Liver (tissue), 3 donors: ENCODE data around the gene NDUFAF8.

ENCODE experiments used
- MAX ChIP-seq: IDR thresholded peaks from 2 replicates; pipeline ENCODE4 v1.6.1; 2016; ENCODE audit warnings: antibody characterized with exemption
- REST ChIP-seq: IDR thresholded peaks from 2 replicates; pipeline ENCODE4 v1.6.1; 2016; ENCODE audit warnings: antibody characterized with exemption, mild to moderate bottlenecking
- TAF1 ChIP-seq: conservative IDR thresholded peaks from 2 replicates; pipeline ENCODE4 v1.6.1; 2016; ENCODE audit warnings: antibody characterized with exemption, mild to moderate bottlenecking
- TF ChIP-seq, protein P1 (sequence below): fragments of 150-350 bp; IDR thresholded peaks from 2 replicates; pipeline ENCODE4 v1.5.1; 2017; ENCODE audit warnings: improper control_type of control experiment, low read depth, low read length; ENCODE audit not compliant: missing input control
- TF ChIP-seq, protein P2 (sequence below): IDR thresholded peaks from 2 replicates; pipeline ENCODE4 v1.6.1; 2016; ENCODE audit warnings: antibody characterized with exemption
- donor health status: healthy.
- donor health status: healthy.

GRCh38 chr17:81272616-81273015, 33.5 kb downstream of the NDUFAF8 start:
- TF ChIP-seq, protein P1, sequence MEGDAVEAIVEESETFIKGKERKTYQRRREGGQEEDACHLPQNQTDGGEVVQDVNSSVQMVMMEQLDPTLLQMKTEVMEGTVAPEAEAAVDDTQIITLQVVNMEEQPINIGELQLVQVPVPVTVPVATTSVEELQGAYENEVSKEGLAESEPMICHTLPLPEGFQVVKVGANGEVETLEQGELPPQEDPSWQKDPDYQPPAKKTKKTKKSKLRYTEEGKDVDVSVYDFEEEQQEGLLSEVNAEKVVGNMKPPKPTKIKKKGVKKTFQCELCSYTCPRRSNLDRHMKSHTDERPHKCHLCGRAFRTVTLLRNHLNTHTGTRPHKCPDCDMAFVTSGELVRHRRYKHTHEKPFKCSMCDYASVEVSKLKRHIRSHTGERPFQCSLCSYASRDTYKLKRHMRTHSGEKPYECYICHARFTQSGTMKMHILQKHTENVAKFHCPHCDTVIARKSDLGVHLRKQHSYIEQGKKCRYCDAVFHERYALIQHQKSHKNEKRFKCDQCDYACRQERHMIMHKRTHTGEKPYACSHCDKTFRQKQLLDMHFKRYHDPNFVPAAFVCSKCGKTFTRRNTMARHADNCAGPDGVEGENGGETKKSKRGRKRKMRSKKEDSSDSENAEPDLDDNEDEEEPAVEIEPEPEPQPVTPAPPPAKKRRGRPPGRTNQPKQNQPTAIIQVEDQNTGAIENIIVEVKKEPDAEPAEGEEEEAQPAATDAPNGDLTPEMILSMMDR = no peak
- TF ChIP-seq TAF1 = no peak
- TF ChIP-seq, protein P2, sequence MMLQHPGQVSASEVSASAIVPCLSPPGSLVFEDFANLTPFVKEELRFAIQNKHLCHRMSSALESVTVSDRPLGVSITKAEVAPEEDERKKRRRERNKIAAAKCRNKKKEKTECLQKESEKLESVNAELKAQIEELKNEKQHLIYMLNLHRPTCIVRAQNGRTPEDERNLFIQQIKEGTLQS = no peak
- TF ChIP-seq REST = no peak
- TF ChIP-seq MAX = no peak
